ENCODE data around the gene BNIPL. TPM values are rescaled to one million over a fixed set of nuclear protein-coding genes. Genes with fewer than 3 reads are reported as not detected.

Gene BNIPL, protein sequence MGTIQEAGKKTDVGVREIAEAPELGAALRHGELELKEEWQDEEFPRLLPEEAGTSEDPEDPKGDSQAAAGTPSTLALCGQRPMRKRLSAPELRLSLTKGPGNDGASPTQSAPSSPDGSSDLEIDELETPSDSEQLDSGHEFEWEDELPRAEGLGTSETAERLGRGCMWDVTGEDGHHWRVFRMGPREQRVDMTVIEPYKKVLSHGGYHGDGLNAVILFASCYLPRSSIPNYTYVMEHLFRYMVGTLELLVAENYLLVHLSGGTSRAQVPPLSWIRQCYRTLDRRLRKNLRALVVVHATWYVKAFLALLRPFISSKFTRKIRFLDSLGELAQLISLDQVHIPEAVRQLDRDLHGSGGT
- under 0.01 and 0.09 TPM in 2 replicates for total RNA-seq

DNA sequence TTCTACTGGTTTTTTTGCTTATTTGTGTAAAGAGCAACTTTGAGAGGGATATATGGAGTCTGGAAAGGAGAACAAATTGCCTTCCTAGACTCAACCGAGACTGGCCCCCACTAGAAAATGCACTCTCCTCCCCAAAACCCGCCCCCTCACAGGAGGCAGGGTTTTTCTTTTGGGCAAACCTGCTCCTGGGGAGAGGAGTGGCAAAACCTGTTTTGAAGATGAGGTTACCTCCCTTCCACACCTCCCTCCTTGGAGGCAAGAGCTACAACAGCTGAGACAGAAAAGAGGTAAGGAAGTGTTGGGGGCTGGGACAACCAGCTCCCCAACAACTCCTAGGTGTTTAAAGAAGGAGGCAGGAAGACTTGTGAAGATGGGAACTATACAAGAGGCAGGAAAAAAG lies at the start of gene BNIPL:
Gene BNIPL, plus strand, starts transcription at position 231 of the 400 bp plus-strand sequence. Its CDS starts 140 bp downstream, at position 371.

DNA sequence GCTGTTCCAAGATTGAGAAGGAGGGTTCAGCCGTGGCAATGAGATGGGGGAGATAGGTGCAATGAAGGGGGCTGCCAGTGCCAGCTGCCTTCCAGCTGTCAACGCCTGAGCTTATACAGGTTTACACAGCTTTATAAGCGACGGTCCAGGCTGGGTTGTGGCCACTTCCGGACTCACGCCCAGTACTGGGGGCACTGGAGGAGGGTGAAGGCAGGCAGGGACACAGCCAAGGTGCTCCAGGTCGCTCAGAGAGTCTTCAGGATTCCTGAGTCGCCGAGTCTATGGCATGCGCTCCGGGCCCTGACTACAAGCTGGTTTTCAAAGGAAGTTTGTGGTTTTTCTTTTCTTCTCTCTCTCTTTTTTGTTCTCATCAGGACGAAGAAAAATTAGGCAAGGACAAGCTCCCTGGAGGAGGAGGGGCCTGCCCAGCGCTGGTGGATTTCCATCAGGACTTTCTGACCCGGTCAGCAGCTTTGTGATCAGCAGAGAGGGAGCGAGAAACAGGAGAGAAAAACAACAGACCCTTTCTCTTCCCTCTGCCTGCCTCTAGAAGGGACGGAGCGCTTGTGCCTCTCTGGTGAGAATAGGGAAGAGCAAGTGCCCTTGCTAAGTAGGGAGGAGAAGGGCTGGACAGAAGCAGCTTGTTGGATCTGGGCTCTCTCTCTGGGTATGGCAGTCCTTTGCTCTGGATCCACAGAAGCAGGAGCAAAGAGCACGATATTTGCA lies 29.9 kb upstream of the BNIPL start, which contains the start of gene MINDY1:
Gene MINDY1, minus strand, starts transcription at position 576 of the 726 bp plus-strand sequence. CDS start 4,285 bp downstream, outside the sequence.

DNA sequence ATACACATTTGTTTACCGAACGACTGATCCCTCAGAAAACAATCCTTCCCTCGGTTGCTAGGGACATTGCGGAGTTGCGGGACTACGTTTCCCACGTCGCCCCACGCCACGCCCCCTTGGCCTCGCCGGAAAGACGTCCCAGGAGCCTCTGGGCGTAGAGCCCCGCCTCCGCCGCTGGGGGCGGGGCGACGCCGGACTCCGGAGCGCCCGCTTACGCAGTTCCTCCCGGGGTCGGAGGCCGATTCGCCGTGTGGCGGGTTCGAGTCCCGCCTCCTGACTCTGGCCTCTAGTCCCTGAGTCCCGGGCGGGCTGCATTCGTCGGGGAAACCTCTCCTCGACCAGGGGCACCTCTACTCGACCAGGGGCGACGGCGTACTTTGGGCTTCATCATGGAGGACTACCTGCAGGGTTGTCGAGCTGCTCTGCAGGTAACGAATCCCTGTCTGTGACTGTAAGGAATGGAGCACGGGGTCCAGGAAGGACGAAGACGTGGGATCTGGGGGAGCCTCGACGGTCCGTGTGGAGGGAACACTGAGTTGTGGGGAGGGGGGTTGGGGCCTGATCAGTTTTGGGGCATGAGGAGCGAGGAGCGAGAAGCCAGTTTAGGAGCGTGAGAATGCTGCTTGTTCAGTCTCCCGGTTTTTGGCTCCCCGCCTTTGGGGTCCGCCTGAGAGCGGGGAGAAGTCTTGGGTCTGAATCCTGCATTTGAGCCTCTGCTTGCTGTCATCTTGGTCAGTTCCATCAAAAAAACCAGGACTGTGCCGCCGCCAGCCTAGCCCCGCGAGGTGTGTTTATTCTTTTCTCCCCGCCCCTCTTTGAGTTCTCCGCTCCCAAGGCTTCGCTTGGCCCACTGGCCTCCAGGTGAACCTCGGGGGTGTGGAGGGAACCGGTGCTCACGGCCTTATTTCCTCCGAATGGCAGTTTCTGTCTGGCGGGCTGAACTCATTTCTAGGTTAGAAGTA lies 27.9 kb upstream of the BNIPL start, which contains the start of gene PRUNE1:
Gene PRUNE1, plus strand, starts transcription at position 206 of the 962 bp plus-strand sequence. Its CDS starts 184 bp downstream, at position 390.

DNA sequence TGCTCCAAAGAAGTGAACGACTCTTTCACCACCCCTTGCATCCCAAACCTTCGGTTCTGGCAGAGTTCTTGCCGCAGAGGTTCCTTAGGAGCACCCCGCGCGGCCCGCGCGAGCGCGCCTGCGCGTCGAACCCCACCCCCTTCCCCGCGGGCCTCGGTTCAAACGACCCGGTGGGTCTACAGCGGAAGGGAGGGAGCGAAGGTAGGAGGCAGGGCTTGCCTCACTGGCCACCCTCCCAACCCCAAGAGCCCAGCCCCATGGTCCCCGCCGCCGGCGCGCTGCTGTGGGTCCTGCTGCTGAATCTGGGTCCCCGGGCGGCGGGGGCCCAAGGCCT lies 11.2 kb downstream of the BNIPL start, which contains the start of gene C1orf56:
Gene C1orf56, plus strand, starts transcription at position 161 of the 334 bp plus-strand sequence. Its CDS starts 97 bp downstream, at position 258.

DNA sequence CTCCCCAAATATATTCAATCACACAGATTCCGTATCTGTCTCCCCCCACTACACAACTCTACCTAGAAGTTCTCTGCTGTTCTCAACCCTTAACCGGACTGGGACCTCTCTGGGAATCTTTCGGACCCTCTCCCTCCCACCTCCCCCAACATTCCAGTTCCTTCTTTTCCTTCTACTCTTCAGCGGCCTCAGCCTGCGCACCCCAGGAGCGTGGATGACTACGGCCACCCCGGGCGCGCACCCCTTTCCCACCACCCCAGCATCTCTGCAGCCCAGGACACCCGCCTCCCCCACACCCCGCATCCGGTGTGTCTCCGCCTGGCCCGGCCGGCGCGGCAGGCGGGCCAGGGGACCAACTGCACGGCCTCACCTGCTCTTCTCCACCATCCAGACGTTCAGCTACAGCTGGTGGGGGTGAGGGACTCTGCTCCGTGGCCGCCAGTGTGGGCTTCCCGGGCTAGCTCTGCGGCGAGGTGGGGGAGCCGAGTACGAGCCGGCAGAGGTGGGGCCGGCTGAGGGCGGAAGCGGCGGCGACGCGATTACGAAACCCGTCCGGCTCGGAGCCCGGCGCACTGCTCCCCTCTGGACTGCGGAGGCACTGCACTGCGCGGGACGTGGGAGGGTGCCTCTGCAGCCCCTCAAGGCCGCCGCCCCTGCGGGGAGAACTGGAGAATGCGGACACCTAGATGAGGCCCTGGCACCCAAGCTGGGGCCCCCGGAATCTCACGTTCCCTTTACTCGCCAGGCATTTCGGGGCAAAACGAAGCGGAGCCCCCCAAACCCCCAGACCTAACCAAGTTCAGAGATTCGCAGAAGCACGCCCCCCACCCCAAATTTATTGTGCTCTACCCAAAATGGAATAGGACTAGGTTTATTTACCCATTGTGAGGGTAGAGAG lies 23.0 kb downstream of the BNIPL start, which contains the start of gene CDC42SE1:
Gene CDC42SE1, minus strand, starts transcription at position 514 of the 898 bp plus-strand sequence. CDS start 3,892 bp downstream, outside the sequence.

DNA sequence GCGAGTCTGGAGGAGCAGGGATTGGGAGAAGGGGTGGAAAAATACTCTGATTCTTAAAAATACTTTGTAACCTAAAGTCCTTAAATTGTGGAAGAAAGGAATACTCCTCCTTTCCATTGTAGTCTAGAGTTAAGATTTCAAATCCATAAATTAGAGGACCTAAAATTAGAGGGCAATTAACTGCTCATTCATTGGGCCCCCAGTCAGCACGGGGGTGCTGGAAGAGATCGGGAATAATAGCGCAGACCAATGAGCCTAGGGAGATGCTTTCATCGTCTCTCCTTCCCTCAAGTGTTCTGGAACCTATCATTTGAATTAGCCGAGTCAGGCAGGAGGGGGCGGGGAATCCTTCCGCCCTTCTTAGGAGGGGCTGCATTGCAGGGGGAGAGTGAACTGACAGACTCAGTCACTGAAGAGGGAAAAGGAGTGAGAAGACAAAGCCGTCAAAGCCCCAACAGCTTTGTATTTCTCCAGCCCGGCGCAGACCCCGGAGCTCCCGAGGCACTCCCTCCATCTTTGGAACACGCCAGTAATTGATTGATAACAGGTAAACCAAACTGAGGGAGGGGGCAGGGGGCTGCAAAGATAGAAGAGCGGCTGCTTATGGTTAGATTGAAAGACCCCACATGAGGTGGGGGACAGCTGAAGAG lies 23.7 kb downstream of the BNIPL start, which contains the start of gene MLLT11:
Gene MLLT11, plus strand, starts transcription at position 391 of the 650 bp plus-strand sequence. CDS start 6,828 bp downstream, outside the sequence.

DNA sequence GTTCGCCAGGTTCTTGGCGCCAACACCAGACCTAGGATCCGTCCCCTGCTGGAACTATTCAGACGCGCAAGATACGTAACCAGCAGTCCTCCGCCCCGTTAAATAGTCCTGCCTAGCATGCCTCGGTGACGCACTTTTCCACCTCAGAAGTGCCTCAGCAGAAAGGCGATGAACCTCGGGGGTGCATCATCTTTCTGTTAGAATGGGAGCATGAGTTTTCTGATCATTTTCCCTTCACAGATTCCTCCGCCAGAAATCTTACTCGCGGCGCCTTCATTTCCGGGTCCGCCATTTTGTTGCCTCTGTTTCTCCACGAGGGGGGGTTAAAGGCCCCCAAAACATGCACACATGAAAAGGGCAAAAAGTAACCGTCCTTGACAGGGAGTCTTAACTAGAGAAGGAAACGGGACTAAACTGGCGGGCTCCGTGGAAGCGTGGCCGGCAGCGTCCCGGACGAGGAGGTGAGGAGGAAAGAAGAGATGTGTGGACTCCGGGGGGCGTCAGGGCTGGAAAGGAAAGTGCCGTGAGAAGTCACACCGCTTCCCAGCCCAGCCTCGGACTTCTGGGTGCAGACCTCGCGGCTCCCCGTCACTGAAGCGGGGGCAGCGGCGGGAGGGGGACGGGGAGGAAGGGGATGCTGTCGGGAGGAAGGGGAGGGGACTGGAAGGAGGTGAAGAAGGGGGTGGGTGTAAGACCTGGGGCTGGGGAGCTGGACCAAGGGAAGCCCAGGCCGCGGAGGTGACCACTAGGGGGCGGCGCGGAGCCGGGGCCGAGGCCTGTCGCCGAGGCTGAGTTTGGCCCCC lies 34.3 kb downstream of the BNIPL start, which contains the start of gene GABPB2:
Gene GABPB2, plus strand, starts transcription at position 288 of the 803 bp plus-strand sequence. CDS start 17,429 bp downstream, outside the sequence.

Other genes starting within 250 kb of the BNIPL start
- gene CTSK, start 228.3 kb upstream of the BNIPL start, total RNA-seq, result 0.77 and 1.5 TPM in 2 replicates
- gene ARNT, start 160.0 kb upstream of the BNIPL start, total RNA-seq, result 20.3 and 23.4 TPM in 2 replicates
- not detected in 2 replicates for gene CTXND2, start 149.4 kb upstream of the BNIPL start, total RNA-seq
- gene SETDB1, start 110.2 kb upstream of the BNIPL start, total RNA-seq, result 30.1 and 34.6 TPM in 2 replicates
- gene CERS2, start 61.8 kb upstream of the BNIPL start, total RNA-seq, result 80.2 and 86.6 TPM in 2 replicates
- not detected in 2 replicates for gene ANXA9, start 54.3 kb upstream of the BNIPL start, total RNA-seq
- 10.6 and 10.7 TPM in 2 replicates for gene MINDY1, start 29.7 kb upstream of the BNIPL start, total RNA-seq
- gene PRUNE1, start 28.1 kb upstream of the BNIPL start, total RNA-seq, result 5.6 and 6.3 TPM in 2 replicates
- 1.1 and 1.6 TPM in 2 replicates for gene C1orf56, start 11.2 kb downstream of the BNIPL start, total RNA-seq
- 43.7 and 60.1 TPM in 2 replicates for gene CDC42SE1, start 23.0 kb downstream of the BNIPL start, total RNA-seq
- 0.43 and 0.52 TPM in 2 replicates for gene MLLT11, start 23.8 kb downstream of the BNIPL start, total RNA-seq
- 5.6 and 10.0 TPM in 2 replicates for gene GABPB2, start 34.2 kb downstream of the BNIPL start, total RNA-seq
- gene SEMA6C, start 110.0 kb downstream of the BNIPL start, total RNA-seq, result 2.2 and 4.2 TPM in 2 replicates
- gene TNFAIP8L2, start 120.1 kb downstream of the BNIPL start, total RNA-seq, result 0.11 TPM in 1 of 2 replicates, not detected in the other
- gene LYSMD1, start 129.3 kb downstream of the BNIPL start, total RNA-seq, result 4.6 and 4.8 TPM in 2 replicates
- 15.5 and 18.8 TPM in 2 replicates for gene SCNM1, start 129.6 kb downstream of the BNIPL start, total RNA-seq
- 0.26 TPM in 1 of 2 replicates, not detected in the other for gene TMOD4, start 139.4 kb downstream of the BNIPL start, total RNA-seq
- 38.9 and 49.2 TPM in 2 replicates for gene VPS72, start 153.6 kb downstream of the BNIPL start, total RNA-seq
- gene PIP5K1A, start 162.0 kb downstream of the BNIPL start, total RNA-seq, result 40.1 and 41.8 TPM in 2 replicates
- 197 and 219 TPM in 2 replicates for gene PSMD4, start 218.1 kb downstream of the BNIPL start, total RNA-seq
- gene ZNF687, start 245.7 kb downstream of the BNIPL start, total RNA-seq, result 7.1 and 10.3 TPM in 2 replicates